Stimulated activated CD8-positive, alpha-beta memory T cell treated with anti-CD3 and anti-CD28 coated beads, Interleukin-7, amount 100 ng/mL, for 24 hours (primary cell): ENCODE measurements around the gene CELF6.

Experiments used
- DNase-seq: peaks from one replicate; pipeline ENCODE4 v3.0.0-alpha.2; 2020; ENCODE audit warnings: low read depth

Gene CELF6

GRCh38 chr15:72319985-72320671 lies at the start of gene CELF6:
CELF6 (minus strand) TSS chr15:72320157; CDS start chr15:72319874, 283 bp downstream.
- DNase-seq: peak; percentile 48

- no peak for DNase-seq
Measured at GRCh38 chr15:72368899-72369298, 48.9 kb upstream of the CELF6 start.

GRCh38 chr15:72368325-72368724 lies 48.4 kb upstream of the CELF6 start:
- DNase-seq: no peak

- DNase-seq: no peak
Measured at GRCh38 chr15:72365844-72366243, 45.9 kb upstream of the CELF6 start.

- DNase-seq: no peak
Measured at GRCh38 chr15:72361176-72361575, 41.2 kb upstream of the CELF6 start.

GRCh38 chr15:72358650-72359171 lies 38.8 kb upstream of the CELF6 start:
- no peak for DNase-seq

GRCh38 chr15:72358121-72358520 lies 38.2 kb upstream of the CELF6 start:
- no peak for DNase-seq

- DNase-seq: no peak
Measured at GRCh38 chr15:72354496-72354895, 34.5 kb upstream of the CELF6 start.

GRCh38 chr15:72353266-72353665 lies 33.3 kb upstream of the CELF6 start:
- DNase-seq: no peak

GRCh38 chr15:72345806-72346205 lies 25.8 kb upstream of the CELF6 start:
- no peak for DNase-seq

GRCh38 chr15:72345280-72345679 lies 25.3 kb upstream of the CELF6 start:
- DNase-seq: no peak

- DNase-seq: no peak
Measured at GRCh38 chr15:72344602-72345001, 24.6 kb upstream of the CELF6 start.

- no peak for DNase-seq
Measured at GRCh38 chr15:72342385-72342784, 22.4 kb upstream of the CELF6 start.

GRCh38 chr15:72341361-72341760 lies 21.4 kb upstream of the CELF6 start:
- DNase-seq: no peak

- DNase-seq: no peak
Measured at GRCh38 chr15:72340366-72340765, 20.4 kb upstream of the CELF6 start.

- no peak for DNase-seq
Measured at GRCh38 chr15:72339777-72340177, 19.8 kb upstream of the CELF6 start.

GRCh38 chr15:72338617-72339321 lies 18.8 kb upstream of the CELF6 start:
- no peak for DNase-seq

GRCh38 chr15:72338148-72338547 lies 18.2 kb upstream of the CELF6 start:
- no peak for DNase-seq

- no peak for DNase-seq
Measured at GRCh38 chr15:72334842-72335241, 14.9 kb upstream of the CELF6 start.

GRCh38 chr15:72331021-72331420 lies 11.1 kb upstream of the CELF6 start:
- no peak for DNase-seq

GRCh38 chr15:72323752-72324151 lies 3.8 kb upstream of the CELF6 start:
- DNase-seq: no peak

GRCh38 chr15:72319360-72319984 lies 485 bp downstream of the CELF6 start:
- DNase-seq: no peak

GRCh38 chr15:72318408-72318942 lies 1.5 kb downstream of the CELF6 start:
- DNase-seq: no peak
